Muscle layer of colon (tissue), 2 donors: ENCODE data around the gene KLK12.
"Not testable (repeated sequence)": the region's sequence is repeated elsewhere in the genome, so short reads cannot be mapped to it uniquely, and the experiment has no call there.

Source experiments
- H3K27ac ChIP-seq: one replicate; pipeline ENCODE4 v1.7.0; 2013; ENCODE audit warnings: low read depth, mild to moderate bottlenecking, low read length, moderate library complexity
- H3K27me3 ChIP-seq, 2 donors: one replicate each; pipeline ENCODE4 v1.7.0; 2013; ENCODE audit warnings: low read length in 2 of 2, mild to moderate bottlenecking in 2 of 2; ENCODE audit not compliant: insufficient read depth in 2 of 2, control insufficient read depth in 1 of 2
- H3K36me3 ChIP-seq: one replicate; pipeline ENCODE4 v1.7.0; 2013; ENCODE audit warnings: mild to moderate bottlenecking, low read length; ENCODE audit not compliant: insufficient read depth
- H3K4me1 ChIP-seq: one replicate; pipeline ENCODE4 v1.7.0; 2013; ENCODE audit warnings: mild to moderate bottlenecking, low read length; ENCODE audit not compliant: insufficient read depth
- H3K4me3 ChIP-seq, 2 donors: one replicate each; pipeline ENCODE4 v1.7.0; 2013; ENCODE audit warnings: low read length in 2 of 2, low read depth in 1 of 2, mild to moderate bottlenecking in 1 of 2, moderate library complexity in 1 of 2
- H3K9ac ChIP-seq: one replicate; pipeline ENCODE4 v1.7.0; 2013; ENCODE audit warnings: low read length
- H3K9me3 ChIP-seq: one replicate; pipeline ENCODE4 v1.7.0; 2013; ENCODE audit warnings: mild to moderate bottlenecking, low read length
- donor health status: abdominal sarcoma.
- donor health status: Adenocarcinoma of cecum.

The KLK12 gene

GRCh38 chr19:51000426-51000825, 34.4 kb downstream of the KLK12 start:
- H3K4me3 ChIP-seq: no peak overlapping the region
- no peaks in the 10 kb centered on the region for H3K36me3 ChIP-seq
- H3K9ac ChIP-seq: no peak overlapping the region
- no peaks in the 10 kb centered on the region for H3K4me1 ChIP-seq
- no peak overlapping the region for H3K27ac ChIP-seq
- H3K27me3 ChIP-seq: peaks cover 8 to 35% of the 10 kb centered on the region in 2 donors
- no peaks in the 10 kb centered on the region for H3K9me3 ChIP-seq

GRCh38 chr19:50998686-50999085, 36.1 kb downstream of the KLK12 start:
- no peak overlapping the region for H3K9ac ChIP-seq
- H3K9me3 ChIP-seq: no peaks in the 10 kb centered on the region
- no peaks in the 10 kb centered on the region for H3K4me1 ChIP-seq
- H3K4me3 ChIP-seq: no peak overlapping the region
- no peaks in the 10 kb centered on the region for H3K36me3 ChIP-seq
- H3K27ac ChIP-seq: no peak overlapping the region
- H3K27me3 ChIP-seq: peaks cover 8 to 35% of the 10 kb centered on the region in 2 donors

GRCh38 chr19:50998061-50998460, 36.7 kb downstream of the KLK12 start:
- no peak overlapping the region for H3K27ac ChIP-seq
- no peak overlapping the region for H3K4me3 ChIP-seq
- peaks cover 8 to 31% of the 10 kb centered on the region in 2 donors for H3K27me3 ChIP-seq
- no peaks in the 10 kb centered on the region for H3K9me3 ChIP-seq
- H3K4me1 ChIP-seq: no peaks in the 10 kb centered on the region
- H3K36me3 ChIP-seq: no peaks in the 10 kb centered on the region
- H3K9ac ChIP-seq: no peak overlapping the region

- Histone ChIP-seq H3K9ac (no peak overlapping the region), H3K36me3 (no peaks in the 10 kb centered on the region), H3K9me3 (no peaks in the 10 kb centered on the region), H3K27ac (no peak overlapping the region), H3K27me3 (no peaks in the 10 kb centered on the region), H3K4me1 (no peaks in the 10 kb centered on the region), H3K4me3 (no peak overlapping the region)
These were observed 40.7 kb downstream of the KLK12 start for GRCh38 chr19:50994129-50994528.

- Histone ChIP-seq H3K36me3 (no peaks in the 10 kb centered on the region), H3K9me3 (no peaks in the 10 kb centered on the region), H3K27ac (no peak overlapping the region), H3K4me3 (no peak overlapping the region), H3K4me1 (no peaks in the 10 kb centered on the region), H3K27me3 (no peaks in the 10 kb centered on the region), H3K9ac (no peak overlapping the region)
These were observed 42.2 kb downstream of the KLK12 start for GRCh38 chr19:50992666-50993035.

- H3K4me3 ChIP-seq, H3K27ac ChIP-seq, H3K36me3 ChIP-seq, H3K9ac ChIP-seq, H3K9me3 ChIP-seq, H3K4me1 ChIP-seq: not testable (repeated sequence)
- H3K27me3 ChIP-seq: peaks cover 0 to 17% of the 10 kb centered on the region in 2 donors
These were observed 50.4 kb downstream of the KLK12 start for GRCh38 chr19:50984416-50984815.

- Histone ChIP-seq H3K9me3 (no peaks in the 10 kb centered on the region), H3K4me3 (no peak within 1 kb of the TSS), H3K27me3 (peaks cover 0 to 19% of the 10 kb centered on the region in 2 donors), H3K27ac (no peak within 1 kb of the TSS), H3K36me3 (no peaks in the 10 kb centered on the region), H3K4me1 (no peaks in the 10 kb centered on the region), H3K9ac (no peak within 1 kb of the TSS)
These were observed 51.0 kb downstream of the KLK12 start, which contains the start of gene KLK7 for GRCh38 chr19:50983625-50984292. Gene KLK7, minus strand, starts transcription at chr19:50983917. Its CDS starts 1,518 bp downstream, at chr19:50982399.

GRCh38 chr19:50982186-50982585, 52.6 kb downstream of the KLK12 start:
- Histone ChIP-seq H3K4me1 (no peaks in the 10 kb centered on the region), H3K4me3 (no peak overlapping the region), H3K27ac (no peak overlapping the region), H3K27me3 (peaks cover 0 to 19% of the 10 kb centered on the region in 2 donors), H3K36me3 (no peaks in the 10 kb centered on the region), H3K9me3 (no peaks in the 10 kb centered on the region), H3K9ac (no peak overlapping the region)

GRCh38 chr19:50981587-50982146, 53.1 kb downstream of the KLK12 start:
- H3K36me3 ChIP-seq: no peaks in the 10 kb centered on the region
- H3K9me3 ChIP-seq: no peaks in the 10 kb centered on the region
- H3K4me1 ChIP-seq: no peaks in the 10 kb centered on the region
- peaks cover 0 to 19% of the 10 kb centered on the region in 2 donors for H3K27me3 ChIP-seq
- H3K4me3 ChIP-seq: no peak overlapping the region
- no peak overlapping the region for H3K9ac ChIP-seq
- H3K27ac ChIP-seq: no peak overlapping the region

GRCh38 chr19:50980208-50980607, 54.6 kb downstream of the KLK12 start:
- Histone ChIP-seq H3K4me3 (no peak overlapping the region), H3K27ac (no peak overlapping the region), H3K36me3 (no peaks in the 10 kb centered on the region), H3K9ac (no peak overlapping the region), H3K27me3 (peaks cover 0 to 19% of the 10 kb centered on the region in 2 donors), H3K4me1 (no peaks in the 10 kb centered on the region), H3K9me3 (no peaks in the 10 kb centered on the region)

GRCh38 chr19:50979758-50980157, 55.0 kb downstream of the KLK12 start:
- Histone ChIP-seq H3K36me3 (no peaks in the 10 kb centered on the region), H3K4me1 (no peaks in the 10 kb centered on the region), H3K4me3 (no peak overlapping the region), H3K27ac (no peak overlapping the region), H3K9ac (no peak overlapping the region), H3K9me3 (no peaks in the 10 kb centered on the region), H3K27me3 (peaks cover 0 to 19% of the 10 kb centered on the region in 2 donors)
